Chondrocyte (in vitro differentiated cells): ENCODE measurements around the gene CCDC8. TPM values are rescaled to one million over a fixed set of nuclear protein-coding genes. Genes with fewer than 3 reads are reported as not detected.
A peak's percentile ranks its signal among the peaks of the same experiment; 100 is the strongest.

Experiments used
- DNase-seq: peaks from one replicate; pipeline ENCODE4 v3.0.0; 2021; ENCODE audit warnings: mixed read lengths, low spot score
- H3K27ac Mint-ChIP-seq: one replicate; pipeline ENCODE4 v1.8.0; 2021; ENCODE audit warnings: mild to moderate bottlenecking, moderate library complexity, mixed read lengths; ENCODE audit not compliant: unreplicated experiment
- H3K27me3 Mint-ChIP-seq: 2 replicates; pipeline ENCODE4 v1.8.0; 2021; ENCODE audit warnings: low read depth, mixed read lengths
- H3K36me3 Mint-ChIP-seq: 2 replicates; pipeline ENCODE4 v1.8.0; 2021; ENCODE audit warnings: low read depth, mixed read lengths
- H3K4me1 Mint-ChIP-seq: 2 replicates; pipeline ENCODE4 v1.8.0; 2021; ENCODE audit warnings: low read depth, mild to moderate bottlenecking, mixed read lengths
- H3K4me3 Mint-ChIP-seq: one replicate; pipeline ENCODE4 v1.8.0; 2021; ENCODE audit warnings: mild to moderate bottlenecking, moderate library complexity, mixed read lengths; ENCODE audit not compliant: unreplicated experiment
- H3K9me3 Mint-ChIP-seq: 2 replicates; pipeline ENCODE4 v1.8.0; 2021; ENCODE audit warnings: low read depth, mixed read lengths
- CTCF ChIP-seq: fragments of 200-600 bp; sonication (generic); IDR thresholded peaks from 2 replicates; pipeline ENCODE4 v1.5.0; 2021; ENCODE audit warnings: antibody characterized with exemption, mild to moderate bottlenecking, moderate library complexity
- total RNA-seq: library from RNA; stranded (reverse); gene quantifications from 3 replicates; pipeline ENCODE4 v1.2.1, GENCODE V29; 2021

CCDC8 gene
- total RNA-seq, 1 donor from 2014 or later: 39.3 TPM

DNA sequence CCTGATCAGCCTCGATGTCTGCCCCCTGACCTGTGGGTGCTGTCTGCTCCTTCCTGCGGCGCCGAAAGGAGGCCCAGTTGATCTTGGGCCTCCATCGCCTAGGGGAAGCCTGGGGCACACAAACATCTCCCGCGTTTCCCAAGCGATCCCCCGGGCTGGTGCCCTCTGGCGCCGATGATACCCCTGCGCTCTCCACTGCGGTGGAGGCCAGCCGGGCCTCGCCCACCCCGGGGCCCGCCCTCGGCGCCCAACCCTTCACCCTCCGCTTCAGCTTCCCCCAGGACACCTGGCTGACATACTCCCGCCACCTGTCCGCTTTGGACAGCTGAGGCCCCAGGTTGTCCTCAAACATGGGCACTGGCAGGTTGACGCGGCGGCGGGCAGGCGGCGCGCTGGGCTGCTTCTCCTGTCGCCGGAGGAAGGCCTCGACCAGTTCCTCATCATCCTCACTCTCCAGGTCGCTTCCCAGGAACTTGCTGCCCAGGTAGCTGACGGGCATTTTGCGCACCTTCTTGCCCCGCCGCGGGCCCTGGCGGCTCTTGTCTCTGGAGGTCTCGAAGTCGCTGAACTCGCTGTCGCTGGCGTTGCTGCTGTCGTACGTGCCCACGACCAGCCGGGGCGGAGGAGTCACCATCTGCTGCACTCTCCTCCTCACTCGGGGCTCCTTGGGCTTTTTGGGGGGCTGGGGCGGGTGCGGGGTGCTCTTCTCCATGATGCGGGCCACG is 1.3 kb downstream of the CCDC8 start:
- H3K9me3 Mint-ChIP-seq: no peaks in the 10 kb centered on the region
- H3K4me1 Mint-ChIP-seq: peaks cover 78% of the 10 kb centered on the region
- no peaks in the 10 kb centered on the region for H3K27me3 Mint-ChIP-seq
- H3K36me3 Mint-ChIP-seq: peaks cover 12% of the 10 kb centered on the region
- H3K27ac Mint-ChIP-seq: peak overlapping the region; percentile 85
- peak; percentile 46 for TF ChIP-seq CTCF
- DNase-seq: no peak
- peak overlapping the region; percentile 96 for H3K4me3 Mint-ChIP-seq

DNA sequence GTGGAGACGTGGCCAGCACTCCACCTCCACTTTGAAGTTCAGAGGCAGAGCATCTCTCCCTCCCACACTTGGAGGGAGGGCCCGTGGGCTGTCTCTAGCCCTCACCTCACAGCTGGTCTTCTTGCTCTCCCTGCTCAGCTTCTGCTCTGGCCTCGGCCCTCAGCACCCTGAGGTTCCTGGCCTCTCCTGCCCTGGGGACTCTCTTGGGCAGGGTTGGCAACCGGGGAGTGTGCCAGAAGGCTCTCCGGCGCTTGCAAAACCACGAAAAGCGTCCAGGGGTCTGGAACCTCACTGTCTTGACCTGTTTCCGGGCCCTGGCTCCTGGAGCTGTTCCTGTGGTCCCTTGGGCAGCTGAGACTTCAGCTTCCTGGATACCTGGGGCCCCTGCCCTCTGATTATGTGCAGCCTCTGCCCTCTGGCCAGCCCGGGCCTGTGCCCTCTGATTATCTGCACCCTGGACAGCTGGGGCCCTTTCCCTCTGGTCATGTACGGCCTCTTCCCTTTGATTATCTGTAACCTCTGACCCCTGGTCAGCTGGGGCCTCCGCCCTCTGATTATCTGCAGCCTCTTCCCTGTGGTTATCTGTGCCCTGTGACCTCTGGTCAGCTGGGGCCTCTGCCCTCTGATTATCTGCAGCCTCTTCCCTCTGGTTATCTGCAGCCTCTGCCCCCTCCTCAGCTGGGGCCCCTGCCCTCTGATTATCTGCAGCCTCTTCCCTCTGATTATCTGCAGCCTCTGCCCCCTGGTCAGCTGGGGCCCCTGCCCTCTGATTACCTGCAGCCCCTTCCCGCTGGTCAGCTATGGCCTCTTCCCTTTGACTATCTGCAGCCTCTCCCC is 2.1 kb downstream of the CCDC8 start:
- TF ChIP-seq CTCF: no peak
- H3K4me3 Mint-ChIP-seq: peak overlapping the region; percentile 96
- H3K36me3 Mint-ChIP-seq: peaks cover 12% of the 10 kb centered on the region
- no peaks in the 10 kb centered on the region for H3K27me3 Mint-ChIP-seq
- DNase-seq: no peak
- peak overlapping the region; percentile 85 for H3K27ac Mint-ChIP-seq
- no peaks in the 10 kb centered on the region for H3K9me3 Mint-ChIP-seq
- H3K4me1 Mint-ChIP-seq: peaks cover 74% of the 10 kb centered on the region

- Mint-ChIP-seq H3K9me3 (no peaks in the 10 kb centered on the region), H3K27me3 (no peaks in the 10 kb centered on the region), H3K4me3 (peak overlapping the region; percentile 44), H3K36me3 (peaks cover 12% of the 10 kb centered on the region), H3K4me1 (peaks cover 65% of the 10 kb centered on the region), H3K27ac (no peak overlapping the region)
- no peak for TF ChIP-seq CTCF
- DNase-seq: no peak
Measured at GRCh38 chr19:46410205-46411087, 2.9 kb downstream of the CCDC8 start.

DNA sequence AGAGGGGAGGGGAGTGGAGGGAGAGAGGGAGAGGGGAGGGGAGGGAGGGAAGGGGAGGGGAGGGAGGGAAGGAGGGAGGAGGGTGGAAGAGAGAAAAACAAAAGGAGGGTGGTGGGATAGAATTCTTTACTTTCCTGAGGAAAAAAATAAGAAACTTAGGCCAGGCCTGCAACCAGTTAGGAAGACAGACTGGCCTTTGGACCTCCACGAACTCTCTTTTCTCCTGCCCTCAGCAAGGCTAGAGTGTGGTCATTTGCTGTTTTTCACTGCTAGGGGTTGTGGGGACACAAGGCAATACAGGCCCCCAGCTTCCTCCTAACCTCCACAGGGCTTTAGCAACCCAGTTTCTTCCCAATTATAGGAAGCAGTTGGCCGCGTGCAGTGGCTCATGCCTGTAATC is 4.2 kb downstream of the CCDC8 start:
- Mint-ChIP-seq H3K36me3 (peaks cover 12% of the 10 kb centered on the region), H3K9me3 (no peaks in the 10 kb centered on the region), H3K4me1 (peaks cover 68% of the 10 kb centered on the region), H3K27me3 (no peaks in the 10 kb centered on the region), H3K27ac (no peak overlapping the region), H3K4me3 (peak overlapping the region; percentile 22)
- no peak for TF ChIP-seq CTCF
- DNase-seq: no peak

GRCh38 chr19:46408664-46409039 is 4.7 kb downstream of the CCDC8 start:
- H3K4me3 Mint-ChIP-seq: no peak overlapping the region
- H3K36me3 Mint-ChIP-seq: peaks cover 12% of the 10 kb centered on the region
- H3K4me1 Mint-ChIP-seq: peaks cover 68% of the 10 kb centered on the region
- H3K27me3 Mint-ChIP-seq: no peaks in the 10 kb centered on the region
- no peaks in the 10 kb centered on the region for H3K9me3 Mint-ChIP-seq
- H3K27ac Mint-ChIP-seq: peak overlapping the region; percentile 86
- TF ChIP-seq CTCF: no peak
- DNase-seq: peak; percentile 74
